CD4-positive, alpha-beta T cell treated with Interleukin-12 subunit alpha and Interleukin-12 subunit beta, for 1 hour (primary cell): ENCODE results near the gene SYT13.
"Not testable (repeated sequence)": the region's sequence is repeated elsewhere in the genome, so short reads cannot be mapped to it uniquely, and the experiment has no call there.

ENCODE experiments used
- DNase-seq: peaks from one replicate; pipeline ENCODE4 v3.0.0-alpha.2; 2020

Gene SYT13

GRCh38 chr11:45270946-45271716 lies 15.0 kb downstream of the SYT13 start:
- DNase-seq: no peak

DNA sequence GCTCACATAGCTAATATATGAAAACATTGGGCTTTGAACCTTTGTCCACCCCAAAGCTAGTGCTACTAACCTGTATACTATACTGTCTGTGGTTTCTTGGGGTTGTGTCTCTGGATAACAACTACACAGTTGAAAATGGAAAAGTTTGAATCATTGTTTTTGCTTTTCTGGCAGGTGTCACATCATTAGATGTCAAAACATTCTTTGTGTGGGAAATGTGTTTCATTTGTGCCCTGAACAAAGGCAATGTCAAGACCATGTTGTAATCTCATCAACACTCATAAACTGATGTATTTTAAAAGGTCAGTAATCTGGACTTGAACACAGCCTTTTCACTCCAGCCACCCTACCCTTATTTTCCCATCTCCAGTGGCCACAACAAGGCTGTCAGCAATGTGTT lies 16.5 kb downstream of the SYT13 start:
- DNase-seq: no peak

DNA sequence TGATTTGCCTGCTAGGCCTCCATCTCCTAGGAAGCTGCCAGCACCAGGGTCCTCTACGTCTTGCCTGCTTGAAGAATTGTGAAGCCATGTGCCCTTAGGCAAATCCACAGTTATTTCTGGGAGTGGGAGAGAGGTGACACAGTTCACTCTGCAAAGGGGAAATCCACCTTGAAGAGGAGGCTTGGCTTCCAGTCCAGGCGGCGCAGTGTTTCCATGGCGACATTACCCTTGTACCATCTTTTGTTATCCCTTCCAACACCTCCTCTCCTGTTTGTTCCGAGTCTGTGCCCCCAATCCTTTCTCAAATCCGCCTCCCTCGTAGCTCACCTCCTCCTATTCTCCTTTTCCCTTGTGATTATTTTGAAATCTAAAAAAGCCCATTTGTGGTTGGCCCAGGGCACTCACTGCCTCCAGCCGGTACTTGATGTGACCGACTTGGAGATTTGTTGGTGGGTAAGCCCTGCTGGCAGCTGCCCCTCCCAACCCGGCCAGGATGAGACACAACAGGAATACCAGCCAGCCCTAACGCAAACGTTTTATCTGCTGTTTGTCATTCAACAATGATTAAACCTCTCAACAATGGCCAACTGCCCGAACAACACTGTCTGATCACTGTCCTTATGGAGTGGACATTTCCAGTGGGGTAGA lies 18.4 kb downstream of the SYT13 start:
- no peak for DNase-seq

DNA sequence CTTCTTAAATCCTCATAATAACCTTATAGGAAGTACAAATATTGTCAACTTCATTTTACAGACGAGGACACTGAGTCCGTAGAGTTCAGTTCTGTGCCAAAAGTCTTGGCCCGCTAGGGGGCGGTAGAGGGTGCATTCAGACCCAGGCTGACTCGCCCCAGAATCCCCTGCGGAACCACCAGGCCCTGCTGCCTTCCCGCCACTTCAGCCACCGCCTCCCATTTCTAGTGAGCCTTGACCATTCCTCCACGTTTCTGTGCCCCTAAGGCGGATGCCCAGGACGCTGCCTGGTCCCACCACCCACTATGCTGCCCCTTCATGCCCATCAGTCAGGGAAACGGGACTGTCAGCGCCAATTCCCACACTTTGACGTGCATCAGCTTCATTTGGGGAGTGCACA lies 19.1 kb downstream of the SYT13 start:
- DNase-seq: no peak

DNA sequence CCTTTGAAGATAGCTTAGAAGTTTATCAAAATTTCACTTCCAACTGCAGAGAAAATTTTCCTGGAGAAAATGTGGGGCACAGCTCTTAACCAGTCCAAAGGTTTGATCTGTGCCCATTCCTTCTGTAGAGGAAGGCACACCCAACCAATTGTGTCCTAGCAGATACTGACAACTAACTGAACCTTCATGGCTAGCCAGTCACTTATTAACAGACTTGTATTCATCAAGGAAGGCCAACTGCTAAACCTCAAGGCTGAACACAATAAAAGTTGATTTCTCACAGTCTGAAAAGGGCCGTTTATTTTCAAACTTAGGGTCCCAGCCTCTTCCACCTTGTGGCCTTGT lies 19.5 kb downstream of the SYT13 start:
- no peak for DNase-seq

DNA sequence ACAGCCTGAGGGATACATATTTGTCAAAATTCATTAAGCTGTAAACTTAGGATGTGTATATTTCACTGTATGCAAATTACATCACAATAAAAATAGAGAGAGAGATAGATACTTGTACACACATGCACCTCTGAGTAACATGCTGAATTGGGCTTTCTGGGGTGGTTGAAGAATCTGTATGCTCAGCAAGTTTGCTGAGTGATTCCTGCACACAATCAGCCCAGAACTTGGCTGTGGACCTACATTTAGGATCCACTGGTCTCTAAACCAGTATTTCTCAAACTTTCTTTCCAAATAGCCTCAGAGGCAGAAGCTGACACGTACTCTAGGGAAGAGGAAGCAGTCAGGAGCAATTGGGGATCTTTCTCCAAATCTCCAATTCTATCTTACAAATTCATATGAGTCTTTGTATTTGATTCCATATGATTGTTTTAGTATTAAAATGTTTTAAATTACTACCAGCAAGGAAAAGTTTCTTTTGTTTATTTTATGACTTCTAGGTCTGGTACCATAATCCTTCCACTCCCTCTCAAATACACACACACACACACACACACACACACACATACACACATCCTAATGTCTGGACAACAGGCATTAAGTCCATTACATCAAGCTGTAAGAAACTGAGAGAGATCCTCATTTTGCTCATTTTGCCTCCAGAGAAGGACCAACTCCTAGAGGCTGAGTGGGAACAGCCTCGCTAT lies 20.0 kb downstream of the SYT13 start:
- DNase-seq: no peak

GRCh38 chr11:45264839-45265515 lies 21.2 kb downstream of the SYT13 start:
- DNase-seq: no peak

- DNase-seq: no peak
These were observed 22.4 kb downstream of the SYT13 start for GRCh38 chr11:45263773-45264172.

DNA sequence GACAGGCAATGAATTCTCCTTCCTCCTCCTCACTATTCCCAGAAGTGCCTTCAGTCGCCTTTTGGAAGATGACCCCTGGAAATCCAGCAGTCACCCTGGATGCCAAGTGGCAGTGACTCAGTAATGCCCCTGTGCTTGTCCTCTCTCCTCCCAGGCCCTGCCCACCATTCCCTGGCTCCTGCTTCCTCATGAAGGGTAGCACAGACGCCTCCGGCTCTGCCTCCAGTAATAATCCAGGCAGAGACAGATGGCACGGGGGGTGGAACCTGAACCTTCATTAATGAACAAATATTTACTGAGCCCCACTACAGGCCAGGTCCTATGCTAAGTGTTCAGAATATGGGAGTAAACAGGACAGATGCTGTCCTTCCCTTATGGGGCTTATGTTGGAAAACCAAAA lies 23.2 kb downstream of the SYT13 start:
- DNase-seq: no peak

- no peak for DNase-seq
These were observed 26.1 kb downstream of the SYT13 start for GRCh38 chr11:45260071-45260470.

DNA sequence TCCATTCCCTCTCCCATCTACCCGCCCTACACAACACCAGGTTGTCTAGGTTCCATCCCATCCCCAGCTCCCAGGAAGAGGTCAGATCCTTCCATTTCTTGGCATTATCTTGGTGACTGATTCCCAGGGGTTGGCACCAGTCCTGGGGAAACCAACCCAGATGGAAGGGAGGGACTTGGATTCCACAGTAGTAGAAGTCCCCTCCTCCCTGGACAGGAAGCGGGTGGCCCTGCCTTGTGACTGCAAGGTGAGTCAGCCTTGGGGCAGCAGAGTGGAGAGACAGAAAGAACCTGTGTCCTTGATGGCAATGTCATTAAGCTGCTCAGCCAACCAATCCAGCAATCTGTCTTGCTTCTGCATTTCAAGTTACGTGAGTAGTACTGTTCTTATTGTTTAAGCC lies 26.5 kb downstream of the SYT13 start:
- no peak for DNase-seq

GRCh38 chr11:45258982-45259530 lies 27.1 kb downstream of the SYT13 start:
- no peak for DNase-seq

DNA sequence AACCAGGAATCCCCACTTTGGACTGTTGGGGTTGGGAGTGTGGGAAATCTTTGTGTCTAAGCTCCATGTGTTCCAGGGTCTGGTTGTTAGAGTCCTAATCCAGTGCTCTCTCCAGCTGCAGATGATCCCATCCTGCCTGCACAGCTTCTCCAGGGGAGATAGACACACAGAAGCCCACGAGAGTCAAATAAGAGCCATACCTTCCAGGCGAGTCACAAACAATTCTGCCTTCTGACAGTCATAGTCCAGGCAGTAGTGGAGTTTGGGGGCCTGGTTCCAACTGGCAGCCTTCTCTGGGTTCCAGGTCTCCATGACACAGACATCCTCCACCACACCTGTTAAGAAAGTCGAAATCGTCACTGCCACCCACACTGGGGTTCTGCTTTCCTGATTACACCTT lies 32.1 kb downstream of the SYT13 start:
- DNase-seq: no peak

DNA sequence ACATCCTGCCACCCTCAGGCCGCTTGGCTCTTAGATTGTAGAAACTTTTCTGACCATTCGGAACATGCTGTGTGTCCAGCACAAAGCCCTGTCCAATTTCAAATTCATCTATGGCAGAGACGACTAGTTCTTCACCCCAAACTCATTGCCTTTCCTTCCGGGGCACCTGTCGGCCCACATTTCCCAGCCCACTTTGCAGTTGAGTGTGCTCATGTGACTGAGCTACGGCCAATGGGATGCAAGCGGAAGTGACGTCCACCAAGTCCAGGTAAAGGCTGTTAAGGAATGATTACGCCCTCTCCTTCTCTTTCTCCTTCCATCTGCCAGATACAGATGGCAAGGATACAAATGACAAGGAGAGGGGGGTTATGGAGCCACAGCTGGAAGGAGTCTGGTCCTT lies 32.5 kb downstream of the SYT13 start:
- DNase-seq: no peak

DNA sequence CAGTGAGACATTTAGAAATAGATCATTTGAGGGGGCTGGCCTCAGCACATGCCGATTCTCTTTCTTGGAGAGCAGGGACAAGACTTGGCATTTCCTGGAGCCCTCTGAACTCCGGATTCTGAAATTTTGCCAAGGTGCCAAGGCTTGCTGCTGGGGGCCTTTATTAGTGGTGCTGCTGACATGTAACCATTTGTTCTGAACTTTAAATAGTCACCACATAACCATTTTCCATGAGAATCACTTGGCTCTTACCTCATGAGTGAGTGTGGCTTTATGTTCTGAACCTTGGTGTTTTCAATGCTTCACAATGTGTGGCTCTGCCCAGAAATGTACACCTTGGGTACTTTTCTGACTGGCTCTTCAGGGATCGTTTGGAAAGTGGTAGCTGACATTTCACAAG lies 33.3 kb downstream of the SYT13 start:
- no peak for DNase-seq

DNA sequence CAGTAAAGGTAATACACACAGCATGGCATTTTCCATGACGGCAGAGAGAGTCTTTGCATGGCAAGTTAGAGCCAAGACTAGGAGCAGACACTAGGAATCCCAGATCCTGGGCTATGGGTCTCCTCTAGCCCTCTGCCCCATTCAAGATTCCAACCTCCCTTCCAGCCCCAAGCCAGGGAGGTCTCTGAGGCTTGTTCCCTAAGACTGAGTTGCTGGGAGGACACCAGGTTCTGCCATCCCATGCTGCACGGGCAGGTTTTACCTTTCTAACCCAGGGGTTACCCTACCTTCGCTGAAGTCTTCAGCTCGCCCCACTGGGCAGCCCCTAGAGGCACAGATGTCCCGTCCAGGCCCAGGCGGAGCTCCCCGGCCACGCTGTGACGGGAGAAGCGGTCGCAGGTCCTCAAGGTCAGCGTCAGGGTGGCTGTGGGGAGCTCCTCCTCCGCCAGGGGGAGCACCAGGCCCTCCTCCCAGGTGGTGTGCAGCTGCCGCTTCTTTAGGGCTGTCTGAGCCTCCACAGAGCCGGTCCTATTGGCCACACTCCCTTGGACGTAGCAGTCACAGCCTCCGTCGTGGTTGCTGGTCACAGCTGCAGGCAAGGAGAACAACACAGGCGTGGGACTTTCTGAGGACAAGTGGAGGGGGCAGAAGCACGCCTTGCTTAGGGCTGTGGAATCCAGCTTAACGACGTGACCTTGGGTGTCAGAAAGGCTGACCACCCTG lies 33.8 kb downstream of the SYT13 start:
- DNase-seq: peak; percentile 7

GRCh38 chr11:45250035-45250718 lies 36.0 kb downstream of the SYT13 start:
- DNase-seq: no peak

DNA sequence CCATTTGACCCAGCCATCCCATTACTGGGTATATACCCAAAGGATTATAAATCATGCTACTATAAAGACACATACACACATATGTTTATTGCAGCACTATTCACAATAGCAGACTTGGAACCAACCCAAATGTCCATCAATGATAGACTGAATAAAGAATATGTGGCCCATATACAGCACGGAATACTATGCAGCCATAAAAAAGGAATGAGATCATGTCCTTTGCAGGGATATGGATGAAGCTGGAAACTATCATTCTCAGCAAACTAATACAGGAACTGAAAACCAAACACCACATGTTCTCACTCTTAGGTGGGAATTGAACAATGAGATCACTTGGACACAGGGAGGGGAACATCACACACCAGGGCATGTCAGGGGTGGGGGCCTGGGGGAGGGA lies 36.8 kb downstream of the SYT13 start:
- not testable (repeated sequence) for DNase-seq

DNA sequence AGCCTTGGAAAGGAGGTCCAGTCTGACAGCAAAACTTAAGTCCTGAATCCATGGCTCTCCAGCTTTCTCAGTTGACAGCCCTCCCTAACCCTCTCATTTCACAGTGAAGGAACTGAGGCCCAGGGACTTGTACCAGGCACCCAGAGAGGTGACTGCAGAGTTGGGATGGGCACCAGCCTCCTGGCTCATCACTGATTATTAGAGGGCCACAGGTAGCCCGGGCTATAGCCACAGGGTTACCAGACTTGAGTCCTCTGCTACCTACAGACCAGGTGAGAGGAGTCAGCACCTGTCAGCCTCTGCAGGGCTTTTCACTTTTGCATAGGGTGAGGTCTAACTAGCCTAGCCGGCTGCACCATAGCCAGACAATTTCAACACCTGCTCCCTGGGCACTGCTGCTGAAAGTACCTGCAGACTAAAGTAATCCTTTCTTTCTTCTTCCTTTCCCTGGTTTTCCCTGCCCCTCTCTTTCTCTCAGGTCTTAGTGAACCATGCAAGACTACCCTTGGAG lies 37.6 kb downstream of the SYT13 start:
- no peak for DNase-seq

- DNase-seq: no peak
These were observed 38.7 kb downstream of the SYT13 start for GRCh38 chr11:45247433-45247832.

DNA sequence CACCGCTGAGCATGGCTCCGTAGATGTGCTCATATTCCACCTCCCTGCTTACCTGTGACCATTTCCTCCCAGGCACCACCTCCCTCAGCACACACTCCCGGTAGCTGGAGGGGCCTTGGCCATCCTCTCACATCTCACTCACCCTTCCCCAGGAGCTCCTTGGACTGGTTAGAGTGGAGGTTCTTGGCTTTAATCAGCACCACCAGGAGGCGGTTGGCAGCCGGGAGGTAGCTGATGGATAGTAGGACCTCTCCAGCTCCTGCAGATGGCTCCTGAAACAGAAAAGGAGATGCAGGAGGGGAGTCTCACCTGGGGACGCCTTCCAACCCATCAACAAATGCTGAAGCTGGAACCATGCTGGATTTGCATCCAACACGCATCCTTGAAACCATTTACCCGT lies 39.9 kb downstream of the SYT13 start:
- no peak for DNase-seq
